ENCODE data around the gene GNAI3.

GNAI3 gene

GRCh38 chr1:109620401-109620791, 72.0 kb downstream of the GNAI3 start:
- no peak for DNase-seq (ENCODE audit: low read depth in 1 of 2, low spot score in 1 of 2)
- Histone ChIP-seq H3K4me3 (replicated peaks; ENCODE audit: insufficient read depth, low read length) (peak overlapping the region; percentile 94), H3K27ac (replicated peaks) (peak overlapping the region; percentile 90), H3K27me3 (ENCODE audit: insufficient read depth, poor library complexity, severe bottlenecking) (no peaks in the 10 kb centered on the region)
- TF ChIP-seq POLR2AphosphoS5 (IDR thresholded peaks at IDR 0.05; ENCODE audit: low read depth) (no peak), SPI1 (IDR thresholded peaks at IDR 0.05; ENCODE audit: borderline replicate concordance, low read depth) (no peak), GABPA (IDR thresholded peaks at IDR 0.05; ENCODE audit: low read depth) (no peak), CTCF (IDR thresholded peaks at IDR 0.05; ENCODE audit: insufficient read depth, low read length) (no peak), REST (IDR thresholded peaks at IDR 0.05; ENCODE audit: insufficient replicate concordance, low read depth) (no peak)

GRCh38 chr1:109620841-109621286, 72.4 kb downstream of the GNAI3 start:
- peak; percentile 46; the same call in 1 of the 2 replicates for TF ChIP-seq GABPA (IDR thresholded peaks at IDR 0.05; ENCODE audit: low read depth)
- no peak for TF ChIP-seq CTCF (IDR thresholded peaks at IDR 0.05; ENCODE audit: insufficient read depth, low read length)
- no peak for TF ChIP-seq REST (IDR thresholded peaks at IDR 0.05; ENCODE audit: insufficient replicate concordance, low read depth)
- no peak for TF ChIP-seq SPI1 (IDR thresholded peaks at IDR 0.05; ENCODE audit: borderline replicate concordance, low read depth)
- TF ChIP-seq POLR2AphosphoS5 (IDR thresholded peaks at IDR 0.05; ENCODE audit: low read depth): peak; percentile 35; the same call in 1 of the 2 replicates
- DNase-seq (ENCODE audit: low read depth in 1 of 2, low spot score in 1 of 2): peak; percentile 95 to 98
- H3K4me3 ChIP-seq (replicated peaks; ENCODE audit: insufficient read depth, low read length): peak overlapping the region; percentile 94
- H3K27ac ChIP-seq (replicated peaks): peak overlapping the region; percentile 90
- no peaks in the 10 kb centered on the region for H3K27me3 ChIP-seq (ENCODE audit: insufficient read depth, poor library complexity, severe bottlenecking)

- TF ChIP-seq REST (IDR thresholded peaks at IDR 0.05; ENCODE audit: insufficient replicate concordance, low read depth) (no peak), SPI1 (IDR thresholded peaks at IDR 0.05; ENCODE audit: borderline replicate concordance, low read depth) (no peak), POLR2AphosphoS5 (IDR thresholded peaks at IDR 0.05; ENCODE audit: low read depth) (no peak), CTCF (IDR thresholded peaks at IDR 0.05; ENCODE audit: insufficient read depth, low read length) (no peak), GABPA (IDR thresholded peaks at IDR 0.05; ENCODE audit: low read depth) (no peak)
- peak overlapping the region; percentile 90 for H3K27ac ChIP-seq (replicated peaks)
- peak overlapping the region; percentile 94 for H3K4me3 ChIP-seq (replicated peaks; ENCODE audit: insufficient read depth, low read length)
- H3K27me3 ChIP-seq (ENCODE audit: insufficient read depth, poor library complexity, severe bottlenecking): no peaks in the 10 kb centered on the region
- DNase-seq (ENCODE audit: low read depth in 1 of 2, low spot score in 1 of 2): no peak
These were observed 73.1 kb downstream of the GNAI3 start for GRCh38 chr1:109621379-109622136.

All from HL-60 (cell line).